Stimulated activated CD8-positive, alpha-beta memory T cell treated with anti-CD3 and anti-CD28 coated beads, Interleukin-4, amount 100 ng/mL, for 48 hours (primary cell): ENCODE data around the gene TWF2.
A peak's percentile ranks its signal among the peaks of the same experiment; 100 is the strongest.

ENCODE experiments used
- DNase-seq: peaks from one replicate; pipeline ENCODE4 v3.0.0-alpha.2; 2020

TWF2 gene

GRCh38 chr3:52198643-52199608 lies 40.0 kb downstream of the TWF2 start:
- no peak for DNase-seq

- DNase-seq = peak; percentile 97
Measured at GRCh38 chr3:52197842-52198625, 40.9 kb downstream of the TWF2 start, which contains the start of gene ALAS1. Gene ALAS1 (plus strand): TSS chr3:52198160. CDS start chr3:52199242, 1,082 bp downstream.

- DNase-seq = no peak
Measured at GRCh38 chr3:52197499-52197841, 41.5 kb downstream of the TWF2 start.

- no peak for DNase-seq
Measured at GRCh38 chr3:52196977-52197376, 42.0 kb downstream of the TWF2 start.

GRCh38 chr3:52195823-52196331 lies 43.1 kb downstream of the TWF2 start:
- DNase-seq = no peak

GRCh38 chr3:52195291-52195597 lies 43.7 kb downstream of the TWF2 start:
- no peak for DNase-seq

GRCh38 chr3:52194485-52195290 lies 44.3 kb downstream of the TWF2 start:
- DNase-seq = no peak

- no peak for DNase-seq
Measured at GRCh38 chr3:52193065-52193464, 45.9 kb downstream of the TWF2 start.

- DNase-seq = no peak
Measured at GRCh38 chr3:52191663-52192062, 47.3 kb downstream of the TWF2 start.

- no peak for DNase-seq
Measured at GRCh38 chr3:52190294-52191074, 48.5 kb downstream of the TWF2 start.

GRCh38 chr3:52188556-52188955 lies 50.4 kb downstream of the TWF2 start:
- no peak for DNase-seq

- no peak for DNase-seq
Measured at GRCh38 chr3:52186729-52187128, 52.2 kb downstream of the TWF2 start.

- no peak for DNase-seq
Measured at GRCh38 chr3:52185837-52186236, 53.1 kb downstream of the TWF2 start.

GRCh38 chr3:52185311-52185710 lies 53.6 kb downstream of the TWF2 start:
- DNase-seq = no peak

- DNase-seq = no peak
Measured at GRCh38 chr3:52184690-52185089, 54.3 kb downstream of the TWF2 start.

- no peak for DNase-seq
Measured at GRCh38 chr3:52183786-52184445, 55.0 kb downstream of the TWF2 start.

GRCh38 chr3:52182691-52183090 lies 56.3 kb downstream of the TWF2 start:
- no peak for DNase-seq

GRCh38 chr3:52182196-52182595 lies 56.8 kb downstream of the TWF2 start:
- no peak for DNase-seq

- DNase-seq = no peak
Measured at GRCh38 chr3:52181543-52181942, 57.4 kb downstream of the TWF2 start.
